HG03108 (cell line): Measurements from ENCODE around the gene DGKQ.
"Not testable (repeated sequence)": the region's sequence is repeated elsewhere in the genome, so short reads cannot be mapped to it uniquely, and the experiment has no call there.

Experiments
- ATAC-seq: cut with Tn5 transposase; IDR thresholded peaks from one replicate; pipeline ENCODE4 v1.9.1; 2021; ENCODE audit warnings: moderate library complexity; ENCODE audit not compliant: unreplicated experiment

Gene DGKQ

DNA sequence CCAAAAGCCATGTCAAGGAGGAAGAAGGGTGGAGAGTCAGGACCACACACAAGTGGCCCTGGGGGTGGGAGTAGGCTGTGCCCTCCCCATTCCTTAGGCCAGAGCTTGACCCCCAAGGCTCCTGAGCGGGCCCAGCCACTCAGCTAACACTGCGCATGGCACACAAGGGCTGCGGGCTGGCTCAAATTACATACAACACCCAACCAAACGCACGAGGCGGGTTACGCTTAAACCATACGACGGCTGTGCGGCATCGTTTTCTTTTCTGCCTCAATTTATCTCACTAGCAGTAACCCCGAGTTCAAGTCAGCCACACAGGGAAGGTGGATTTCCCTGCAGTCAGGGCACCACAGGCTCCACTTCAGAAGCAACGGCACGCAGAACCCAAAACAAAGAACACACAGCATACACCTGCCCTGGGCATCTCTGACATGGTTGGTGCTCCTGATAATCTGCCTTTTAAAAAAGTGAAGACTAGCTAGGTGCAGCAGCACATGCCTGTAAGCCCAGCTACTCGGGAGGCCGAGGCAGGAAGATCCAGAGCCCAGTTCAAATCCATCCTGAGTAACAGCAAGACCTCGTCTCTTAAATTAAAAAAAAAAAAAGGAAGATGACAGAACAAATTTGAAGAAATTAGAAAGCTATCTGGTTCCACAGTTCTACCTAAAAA lies 44.1 kb downstream of the DGKQ start:
- ATAC-seq, result no peak

DNA sequence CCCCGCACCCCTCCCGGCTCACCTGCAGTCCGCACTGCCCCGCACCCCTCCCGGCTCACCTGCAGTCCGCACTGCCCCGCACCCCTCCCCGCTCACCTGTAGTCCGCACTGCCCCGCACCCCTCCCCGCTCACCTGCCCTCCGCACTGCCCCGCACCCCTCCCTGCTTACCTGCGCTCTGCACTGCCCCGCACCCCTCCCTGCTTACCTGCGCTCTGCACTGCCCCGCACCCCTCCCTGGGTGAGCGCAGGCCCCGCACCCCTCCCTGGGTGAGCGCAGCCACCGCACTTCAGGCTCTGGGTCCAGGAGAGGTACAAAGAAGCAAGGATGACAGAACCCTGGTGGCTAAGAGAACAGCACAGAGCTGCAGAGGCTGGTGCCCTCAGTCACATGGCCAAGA lies 45.8 kb downstream of the DGKQ start:
- not testable (repeated sequence) for ATAC-seq

DNA sequence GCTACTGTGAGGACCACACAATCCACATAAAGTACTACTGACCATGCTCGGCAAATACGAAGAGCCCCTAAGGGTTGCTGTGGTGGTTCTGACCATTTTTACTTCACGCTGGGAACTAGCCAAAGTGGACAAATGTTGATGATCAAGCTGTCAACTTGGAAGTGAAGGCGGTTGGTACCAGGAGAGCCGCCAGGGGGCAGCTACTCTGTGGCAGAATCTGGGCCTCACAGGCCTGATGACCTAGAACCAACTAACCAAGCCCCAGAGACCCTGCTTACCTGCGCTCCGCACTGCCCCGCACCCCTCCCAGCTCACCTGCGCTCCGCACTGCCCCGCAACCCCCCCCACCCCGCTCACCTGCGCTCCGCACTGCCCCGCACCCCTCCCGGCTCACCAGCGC lies 46.8 kb downstream of the DGKQ start:
- no peak for ATAC-seq

DNA sequence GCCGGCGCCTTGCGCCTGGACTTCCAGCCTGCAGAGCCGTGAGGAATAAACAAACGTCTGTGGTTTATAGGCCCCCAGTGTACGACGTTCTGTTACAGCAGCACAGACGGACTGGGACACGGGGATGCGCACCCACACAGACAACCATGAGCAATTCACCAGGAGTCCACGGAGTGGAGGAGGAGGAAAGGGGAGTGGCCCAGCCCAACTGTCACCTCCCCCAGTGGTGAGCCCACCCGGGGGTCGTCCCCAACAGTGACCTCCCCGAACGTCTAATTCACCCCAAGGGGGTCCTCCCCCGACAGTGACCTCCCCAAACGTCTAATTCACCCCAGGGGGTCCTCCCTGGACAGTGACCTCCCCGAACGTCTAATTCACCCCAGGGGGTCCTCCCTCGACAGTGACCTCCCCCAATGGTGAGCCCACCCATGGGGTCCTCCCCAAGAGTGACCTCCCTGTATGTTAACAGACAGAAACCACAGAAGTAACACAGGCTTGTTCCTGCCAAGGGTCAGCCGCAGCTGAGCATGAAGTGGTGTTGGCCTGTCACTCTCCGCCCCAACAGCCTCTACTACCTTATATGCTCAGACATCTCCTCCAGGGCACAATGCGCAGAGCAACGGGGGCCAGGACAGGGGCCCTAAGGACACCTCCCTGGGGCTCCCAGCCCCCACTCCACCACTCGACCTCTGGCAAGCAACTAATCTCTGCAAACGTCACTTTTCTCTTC lies 47.4 kb downstream of the DGKQ start:
- no peak for ATAC-seq

DNA sequence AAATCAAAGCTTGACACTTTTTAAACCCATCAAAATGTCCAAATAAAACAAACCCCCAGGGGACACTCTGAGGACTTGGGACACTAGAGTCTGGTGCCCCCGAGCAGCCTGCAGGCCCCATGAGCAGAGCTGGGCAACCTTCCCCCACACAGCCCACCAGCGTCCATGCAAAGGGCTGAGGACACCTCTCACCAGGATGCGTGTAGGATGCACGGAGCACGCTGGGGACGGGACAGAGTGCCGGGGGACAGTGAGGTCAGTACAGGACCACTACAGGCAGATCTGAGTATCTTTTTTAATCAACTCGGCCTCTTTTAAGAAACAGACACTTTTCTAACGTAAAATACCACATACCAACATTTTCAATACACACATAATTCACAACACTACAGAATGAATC lies 48.2 kb downstream of the DGKQ start:
- peak; percentile 2 for ATAC-seq

DNA sequence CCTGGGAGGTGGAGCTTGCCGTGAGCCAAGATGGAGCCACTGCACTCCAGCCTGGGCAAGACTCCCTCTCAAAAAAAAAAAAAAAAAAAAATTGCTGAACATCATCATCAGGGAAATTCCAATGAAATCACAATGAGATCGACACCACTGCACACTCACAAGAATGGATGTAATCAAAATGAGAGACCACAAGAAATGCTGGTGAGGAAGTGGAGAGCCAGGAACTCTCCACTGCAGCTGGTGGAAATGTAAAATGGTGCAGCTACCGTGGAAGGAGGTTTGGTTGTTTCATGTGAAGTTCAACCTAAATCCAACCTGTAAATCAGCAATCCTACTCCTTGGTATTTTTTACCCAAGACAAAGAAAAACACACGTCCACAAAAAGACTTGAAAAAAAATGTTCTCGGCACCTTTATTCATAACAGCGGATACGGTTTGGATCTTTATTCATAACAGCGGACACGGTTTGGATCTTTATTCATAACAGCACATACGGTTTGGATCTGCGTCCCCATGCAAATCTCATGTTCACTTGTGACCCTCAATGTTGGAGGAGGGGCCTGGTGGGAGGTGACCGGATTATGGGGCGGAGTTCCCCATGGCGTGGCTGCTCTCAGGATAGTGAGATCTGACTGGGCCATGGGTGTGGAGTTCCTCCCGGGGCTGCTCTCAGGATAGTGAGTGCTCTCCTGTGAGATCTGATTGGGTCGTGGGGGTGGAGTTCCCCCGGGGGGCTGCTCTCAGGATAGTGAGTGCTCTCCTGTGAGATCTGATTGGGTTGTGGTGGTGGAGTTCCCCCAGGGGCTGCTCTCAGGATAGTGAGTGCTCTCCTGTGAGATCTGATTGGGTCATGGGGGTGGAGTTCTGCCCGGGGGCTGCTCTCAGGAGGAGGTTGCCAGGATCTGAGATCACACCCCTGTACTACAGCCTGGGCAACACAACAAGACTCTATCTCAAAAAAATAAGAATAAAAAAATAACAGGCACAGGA lies 49.0 kb downstream of the DGKQ start:
- peak; percentile 35 for ATAC-seq

- ATAC-seq, result peak; percentile 59
Observed at GRCh38 chr4:921830-922331, 51.5 kb downstream of the DGKQ start.

DNA sequence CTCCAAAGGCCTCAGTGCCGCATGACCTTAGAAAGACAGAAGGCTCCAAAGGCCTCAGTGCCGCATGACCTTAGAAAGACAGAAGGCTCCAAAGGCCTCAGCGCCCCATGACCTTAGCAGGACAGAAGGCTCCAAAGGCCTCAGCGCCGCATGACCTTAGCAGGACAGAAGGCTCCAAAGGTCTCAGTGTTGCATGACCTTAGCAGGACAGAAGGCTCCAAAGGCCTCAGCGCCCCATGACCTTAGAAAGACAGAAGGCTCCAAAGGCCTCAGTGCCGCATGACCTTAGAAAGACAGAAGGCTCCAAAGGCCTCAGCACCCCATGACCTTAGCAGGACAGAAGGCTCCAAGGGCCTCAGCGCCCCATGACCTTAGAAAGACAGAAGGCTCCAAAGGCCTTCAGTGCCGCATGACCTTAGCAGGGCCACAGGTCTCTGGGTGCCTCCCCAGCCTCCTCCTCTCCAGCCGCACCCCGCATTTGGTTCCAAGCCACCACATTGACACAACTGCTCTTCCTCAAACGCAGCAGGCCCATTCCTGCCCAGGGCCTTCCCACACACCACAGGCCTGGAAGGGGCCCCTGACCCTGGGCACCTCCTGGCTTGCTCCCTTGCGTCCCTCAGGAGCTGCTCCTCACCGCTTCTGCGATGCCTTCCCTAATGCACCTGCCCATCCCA lies 54.2 kb downstream of the DGKQ start:
- ATAC-seq, result not testable (repeated sequence)

DNA sequence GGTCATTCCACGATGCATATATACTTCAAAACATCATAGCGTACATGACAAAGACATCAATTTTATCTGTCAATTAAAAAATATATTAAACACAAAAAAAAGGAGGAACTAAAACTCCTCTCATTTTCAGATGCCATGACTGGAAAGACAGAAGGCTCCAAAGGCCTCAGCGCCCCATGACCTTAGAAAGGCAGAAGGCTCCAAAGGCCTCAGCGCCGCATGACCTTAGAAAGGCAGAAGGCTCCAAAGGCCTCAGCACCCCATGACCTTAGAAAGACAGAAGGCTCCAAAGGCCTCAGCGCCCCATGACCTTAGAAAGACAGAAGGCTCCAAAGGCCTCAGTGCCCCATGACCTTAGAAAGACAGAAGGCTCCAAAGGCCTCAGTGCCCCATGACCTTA lies 54.8 kb downstream of the DGKQ start:
- ATAC-seq, result not testable (repeated sequence)

DNA sequence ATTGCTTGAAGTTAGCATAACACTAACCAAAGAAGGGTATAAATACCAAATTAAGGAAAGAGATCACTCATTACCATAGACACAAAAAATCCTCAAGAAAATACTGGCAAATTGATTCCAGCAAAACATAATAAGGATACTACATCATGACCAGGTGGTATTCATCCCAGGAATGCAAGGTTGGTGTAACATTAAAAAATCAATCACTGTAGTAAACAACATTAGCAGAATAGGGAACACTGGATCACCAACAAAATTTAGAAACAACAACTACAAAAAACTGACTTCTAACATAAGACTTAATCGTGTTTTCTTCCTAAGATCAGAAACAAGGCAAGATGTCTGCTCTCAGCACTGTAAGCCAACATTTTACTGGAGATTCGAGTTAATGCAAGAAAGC lies 55.4 kb downstream of the DGKQ start:
- no peak for ATAC-seq

- ATAC-seq, result no peak
Observed at GRCh38 chr4:917466-917865, 55.9 kb downstream of the DGKQ start.

GRCh38 chr4:915595-915994 lies 57.8 kb downstream of the DGKQ start:
- no peak for ATAC-seq

DNA sequence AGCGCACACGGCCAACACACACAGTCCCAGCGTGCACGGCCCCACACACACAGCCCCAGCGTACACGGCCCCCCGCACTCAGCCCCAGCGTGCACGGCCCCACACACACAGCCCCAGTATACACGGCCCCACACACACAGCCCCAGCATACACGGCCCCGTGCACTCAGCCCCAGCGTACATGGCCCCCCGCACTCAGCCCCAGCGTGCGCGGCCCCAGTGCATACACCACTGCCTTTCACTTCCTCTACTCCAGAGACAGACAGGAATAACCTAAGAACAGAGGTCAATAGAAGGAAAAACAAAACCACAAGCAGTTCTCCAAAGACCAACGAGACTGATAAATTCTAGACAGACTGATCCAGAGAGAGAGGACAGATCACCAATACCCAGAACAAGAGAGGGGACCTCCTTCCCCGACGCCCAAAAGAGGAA lies 58.3 kb downstream of the DGKQ start:
- ATAC-seq, result no peak

DNA sequence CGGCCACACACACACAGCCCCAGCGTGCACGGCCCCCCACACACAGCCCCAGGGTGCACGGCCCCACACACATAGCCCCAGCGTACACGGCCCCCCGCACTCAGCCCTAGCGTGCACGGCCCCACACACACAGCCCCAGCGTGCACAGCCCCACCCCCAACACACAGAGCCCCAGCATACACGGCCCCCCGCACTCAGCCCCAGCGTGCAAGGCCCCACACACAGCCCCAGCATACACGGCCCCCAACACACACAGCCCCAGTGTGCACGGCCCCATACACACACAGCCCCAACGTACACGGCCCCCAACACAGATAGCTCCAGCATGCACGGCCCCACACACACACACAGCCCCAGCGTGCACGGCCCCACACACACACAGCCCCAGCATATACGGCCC lies 58.8 kb downstream of the DGKQ start:
- no peak for ATAC-seq

DNA sequence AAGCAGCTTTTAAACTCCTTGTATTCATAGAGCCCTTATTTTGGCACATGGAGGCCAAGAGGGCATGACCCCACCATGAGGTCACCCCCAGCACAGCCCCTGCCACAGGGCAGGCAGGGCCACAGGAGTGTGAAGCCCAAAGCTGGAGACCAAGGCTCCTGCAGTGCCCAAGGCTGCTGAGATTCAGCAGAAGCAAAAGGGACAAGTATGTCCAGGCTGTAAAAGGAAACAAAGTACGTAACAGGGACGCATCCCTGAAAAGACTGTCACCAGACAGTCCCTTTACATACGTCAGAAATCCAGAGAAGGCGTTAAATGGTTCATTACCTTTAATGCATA lies 60.1 kb downstream of the DGKQ start:
- no peak for ATAC-seq

DNA sequence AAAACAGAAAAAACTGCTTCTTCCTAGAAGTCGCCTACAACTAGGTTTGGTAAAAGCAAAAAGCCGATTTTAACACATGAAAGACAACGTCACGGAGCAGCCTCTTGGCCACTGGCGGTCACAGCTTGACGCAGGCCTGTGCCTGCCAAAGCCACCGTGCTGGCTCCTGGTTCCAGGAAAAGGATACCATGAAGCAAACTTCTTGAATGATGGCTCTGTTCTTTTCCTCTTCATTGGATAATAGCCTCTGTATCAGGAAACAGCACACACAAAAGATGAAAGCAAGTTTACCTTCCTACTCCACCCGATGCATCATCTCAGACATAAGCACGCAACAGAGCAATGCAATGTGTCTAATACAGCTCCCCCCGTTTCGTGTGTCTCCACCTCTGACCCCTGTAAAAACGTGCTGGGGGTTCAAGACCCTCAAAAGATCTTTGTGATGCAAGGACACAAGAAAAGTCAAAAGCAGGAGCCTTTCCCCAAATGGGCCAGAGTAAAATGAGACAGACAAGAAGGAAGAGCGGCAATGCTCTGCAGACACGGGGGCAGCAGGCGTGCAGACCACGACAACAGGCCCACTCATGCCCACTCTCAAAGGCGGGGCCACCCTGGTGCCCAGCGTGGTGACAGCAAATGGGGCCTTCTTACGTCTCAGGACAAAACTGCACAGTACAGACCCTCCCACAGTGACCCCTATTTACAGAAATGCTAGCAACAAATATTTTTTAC lies 60.7 kb downstream of the DGKQ start:
- ATAC-seq, result no peak

DNA sequence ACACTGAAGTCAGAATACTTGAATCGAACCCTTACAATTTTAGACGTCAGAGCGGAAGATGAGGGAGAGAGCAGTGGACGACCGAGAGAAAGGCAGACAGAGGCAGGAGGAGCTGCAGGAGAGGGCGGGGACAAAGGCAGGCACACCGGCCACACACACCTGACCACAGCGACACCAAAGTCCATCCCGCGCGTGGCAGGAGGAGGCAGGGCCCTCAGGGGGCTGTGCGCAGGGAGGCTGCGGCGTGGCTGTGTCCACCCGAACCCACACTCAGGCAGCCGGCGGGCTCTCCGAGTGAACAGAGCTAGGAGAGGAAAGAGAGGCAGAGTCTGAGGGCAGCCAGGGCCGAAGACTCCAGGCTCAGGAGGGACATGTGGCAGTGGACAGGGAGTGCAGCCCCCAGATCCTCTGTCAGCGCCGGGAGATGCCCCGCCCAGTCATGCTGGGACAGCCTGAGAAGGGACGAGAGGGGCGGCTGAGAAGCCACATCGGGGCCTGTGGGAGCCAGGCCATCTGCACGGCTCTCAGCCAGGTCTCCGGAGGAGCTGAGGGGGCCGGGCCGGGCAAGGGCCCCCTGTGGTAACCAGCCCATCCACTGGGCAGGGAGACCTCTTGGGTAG lies 61.4 kb downstream of the DGKQ start:
- no peak for ATAC-seq

- no peak for ATAC-seq
Observed at GRCh38 chr4:911221-911751, 62.1 kb downstream of the DGKQ start.

GRCh38 chr4:910366-911091 lies 62.8 kb downstream of the DGKQ start:
- ATAC-seq, result no peak
